ENCODE measurements around the gene BACH2. TPM values are rescaled to one million over a fixed set of nuclear protein-coding genes. Genes with fewer than 3 reads are reported as not detected.

Gene BACH2
- total and polyA plus RNA-seq, 9 of the 15 experiments (the other 6 are each of a cell fraction or from before 2014, with no cell fraction given): 0.06 to 3.1 (median 0.59) TPM

- ChIA-PET POLR2A (interaction anchor here (1.1 kb wide), 1 partner anchor 10 kb away, joined by 3 read pairs; no protein-coding TSS in a partner anchor), CTCF (ENCODE audit: low intra/inter-chr PET ratio) (no interaction called here)
- no peak overlapping the region for H3K9ac ChIP-seq (ENCODE audit: insufficient read depth in 1 of 2, low read depth in 2 of 2, low read length in 2 of 2)
- peaks cover 4% of the 10 kb centered on the region for H3K9me1 ChIP-seq (ENCODE audit: control insufficient read depth, insufficient read depth, low read length)
- no peak for FAIRE-seq
- in situ Hi-C loops (cut with MboI) (loop anchor here (10.0 kb wide), 1 partner anchor 260 kb away; no protein-coding TSS in a partner anchor), intact Hi-C loops (cut with micrococcal nuclease) (loop anchor here (10.0 kb wide), 2 partner anchors 180 to 260 kb away; no protein-coding TSS in a partner anchor)
- H3K4me1 ChIP-seq (replicated peaks in 1 of 2; ENCODE audit: control insufficient read depth in 2 of 2, insufficient read depth in 2 of 2, low read length in 2 of 2): peaks cover 4 to 24% of the 10 kb centered on the region in 2 experiments; a peak in 4 of 5 replicates
- H3K27me3 ChIP-seq (ENCODE audit: control insufficient read depth in 2 of 2, insufficient read depth in 2 of 2, low read length in 2 of 2): no peaks in the 10 kb centered on the region
- 18% methylated on average over 1 of the region's 2 CpGs for WGBS (ENCODE audit: insufficient coverage, low coverage, missing lambda C conversion rate)
- H3K9me3 ChIP-seq (replicated peaks; ENCODE audit: control insufficient read depth, insufficient read depth, low read depth, low read length): no peaks in the 10 kb centered on the region
- no peaks in the 10 kb centered on the region; the same call in 2 of the 3 replicates for H3K36me3 ChIP-seq (ENCODE audit: control insufficient read depth, insufficient read depth, low read length)
- no peak for TF ChIP-seq ZNF695 (CRISPR knock-in tag; IDR thresholded peaks at IDR 0.05)
- TF ChIP-seq SP1 (CRISPR knock-in tag; IDR thresholded peaks at IDR 0.05): no peak
- TF ChIP-seq ZBTB34 (CRISPR knock-in tag; IDR thresholded peaks at IDR 0.05): no peak
- TF ChIP-seq, protein P1, sequence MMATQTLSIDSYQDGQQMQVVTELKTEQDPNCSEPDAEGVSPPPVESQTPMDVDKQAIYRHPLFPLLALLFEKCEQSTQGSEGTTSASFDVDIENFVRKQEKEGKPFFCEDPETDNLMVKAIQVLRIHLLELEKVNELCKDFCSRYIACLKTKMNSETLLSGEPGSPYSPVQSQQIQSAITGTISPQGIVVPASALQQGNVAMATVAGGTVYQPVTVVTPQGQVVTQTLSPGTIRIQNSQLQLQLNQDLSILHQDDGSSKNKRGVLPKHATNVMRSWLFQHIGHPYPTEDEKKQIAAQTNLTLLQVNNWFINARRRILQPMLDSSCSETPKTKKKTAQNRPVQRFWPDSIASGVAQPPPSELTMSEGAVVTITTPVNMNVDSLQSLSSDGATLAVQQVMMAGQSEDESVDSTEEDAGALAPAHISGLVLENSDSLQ (IDR thresholded peaks at IDR 0.05): no peak
- no peak for TF ChIP-seq ZNF655 (CRISPR knock-in tag; IDR thresholded peaks at IDR 0.05)
- TF ChIP-seq ZNF699 (CRISPR knock-in tag; IDR thresholded peaks at IDR 0.05; ENCODE audit: insufficient replicate concordance): no peak
- no peak for TF ChIP-seq ZNF507 (tag; conservative IDR thresholded peaks at IDR 0.05)
- no peak for ATAC-seq
- no peak overlapping the region for H3K4me2 ChIP-seq (ENCODE audit: insufficient read depth, low read length)
- H3K27ac ChIP-seq (ENCODE audit: extremely low read depth, low read depth, low read length): no peak overlapping the region
- no peak overlapping the region for H2AFZ ChIP-seq (ENCODE audit: low read depth, low read length)
- no peak for DNase-seq (ENCODE audit: extremely low read depth in 1 of 4, low spot score in 3 of 4)
- H4K20me1 ChIP-seq (replicated peaks; ENCODE audit: control insufficient read depth, insufficient read depth, low read length): no peaks in the 10 kb centered on the region
- H3K4me3 ChIP-seq: no peak overlapping the region
- H3K79me2 ChIP-seq (ENCODE audit: control insufficient read depth, insufficient read depth, low read length): no peaks in the 10 kb centered on the region
- BruUV-seq (replicated peaks): no TSS peak
Measured at GRCh38 chr6:90214461-90214860, 82.2 kb downstream of the BACH2 start.

Data from K562 (cell line).